T-helper 2 cell treated with Interferon-gamma antibody and Interleukin-4, amounts not matched to agents 100 ng/mL and 5 ng/mL, for 36 hours (primary cell): Measurements from ENCODE around the gene AP1G1. TPM values are rescaled to one million over a fixed set of nuclear protein-coding genes. Genes with fewer than 3 reads are reported as not detected.
"Not testable (repeated sequence)": the region's sequence is repeated elsewhere in the genome, so short reads cannot be mapped to it uniquely, and the experiment has no call there.

Experiments
- intact Hi-C: fragments of 100-400 bp; cut with micrococcal nuclease; formaldehyde crosslinking; loops from one replicate; pipeline ENCODE4 v1.15.1; 2023
- total RNA-seq: library from RNA; stranded (reverse); gene quantifications from 2 replicates; pipeline ENCODE4 v1.2.3, GENCODE V29; 2022

Gene AP1G1
- total RNA-seq, result 93.2 and 104 TPM in 2 replicates

GRCh38 chr16:71808593-71809459 lies at the start of gene AP1G1:
TSS of gene AP1G1 (minus strand) at chr16:71808834. CDS start at chr16:71789479, 19,355 bp downstream.
- intact Hi-C loops, result loop anchor here (1.0 to 5.0 kb wide), 8 partner anchors 36 to 520 kb away; partner anchors contain the start of genes ATXN1L, CMTR2, DHODH and IST1

GRCh38 chr16:71855937-71856662 lies 47.5 kb upstream of the AP1G1 start:
- intact Hi-C loops, result no loop called here

GRCh38 chr16:71854369-71854948 lies 45.8 kb upstream of the AP1G1 start:
- intact Hi-C loops, result no loop called here

GRCh38 chr16:71853413-71853812 lies 44.8 kb upstream of the AP1G1 start:
- intact Hi-C loops, result no loop called here

GRCh38 chr16:71852561-71852960 lies 43.9 kb upstream of the AP1G1 start:
- intact Hi-C loops, result no loop called here

GRCh38 chr16:71852158-71852557 lies 43.5 kb upstream of the AP1G1 start:
- intact Hi-C loops, result no loop called here

GRCh38 chr16:71851746-71852145 lies 43.1 kb upstream of the AP1G1 start:
- intact Hi-C loops, result no loop called here

- intact Hi-C loops, result no loop called here
Measured at GRCh38 chr16:71848622-71849021, 40.0 kb upstream of the AP1G1 start.

- intact Hi-C loops, result no loop called here
Measured at GRCh38 chr16:71847096-71847495, 38.5 kb upstream of the AP1G1 start.

- intact Hi-C loops, result no loop called here
Measured at GRCh38 chr16:71846431-71846830, 37.8 kb upstream of the AP1G1 start.

GRCh38 chr16:71845639-71846430 lies 37.2 kb upstream of the AP1G1 start, which contains the start of gene ATXN1L:
TSS of gene ATXN1L (plus strand) at chr16:71845976. CDS start at chr16:71849741, 3,765 bp downstream.
- intact Hi-C loops, result loop anchor here (1.0 kb wide), 5 partner anchors 36 to 247 kb away; partner anchors contain the start of genes DHODH, DHX38, IST1 and TXNL4B

- intact Hi-C loops, result no loop called here
Measured at GRCh38 chr16:71843572-71843971, 34.9 kb upstream of the AP1G1 start.

- intact Hi-C loops, result no loop called here
Measured at GRCh38 chr16:71840052-71840451, 31.4 kb upstream of the AP1G1 start.

GRCh38 chr16:71837150-71837549 lies 28.5 kb upstream of the AP1G1 start:
- intact Hi-C loops, result no loop called here

GRCh38 chr16:71834291-71834690 lies 25.7 kb upstream of the AP1G1 start:
- intact Hi-C loops, result no loop called here

- intact Hi-C loops, result not testable (repeated sequence)
Measured at GRCh38 chr16:71832112-71832511, 23.5 kb upstream of the AP1G1 start.

- intact Hi-C loops, result not testable (repeated sequence)
Measured at GRCh38 chr16:71831698-71832097, 23.1 kb upstream of the AP1G1 start.

- intact Hi-C loops, result no loop called here
Measured at GRCh38 chr16:71830359-71830758, 21.7 kb upstream of the AP1G1 start.

GRCh38 chr16:71826533-71827017 lies 17.9 kb upstream of the AP1G1 start:
- intact Hi-C loops, result no loop called here

- intact Hi-C loops, result not testable (repeated sequence)
Measured at GRCh38 chr16:71817155-71817500, 8.5 kb upstream of the AP1G1 start.

GRCh38 chr16:71811261-71811803 lies 2.7 kb upstream of the AP1G1 start:
- intact Hi-C loops, result no loop called here
